GM23338 (cell line): ENCODE results near the gene ACP6. TPM values are rescaled to one million over a fixed set of nuclear protein-coding genes. Genes with fewer than 3 reads are reported as not detected.

Source experiments
- ATAC-seq: fragments of 200-7000 bp; cut with Tn5 transposase; 3 replicates; pipeline ENCODE4 v1.9.1; 2020
- DNase-seq: peaks from one replicate; pipeline ENCODE4 v3.0.0-alpha.2; 2015; ENCODE audit warnings: low spot score
- H2AFZ ChIP-seq: fragments of 200-600 bp; sonication (generic); 2 replicates; pipeline ENCODE4 v1.8.0; 2016; ENCODE audit warnings: antibody characterized with exemption, mild to moderate bottlenecking, moderate library complexity
- H3F3A ChIP-seq: fragments of 200-600 bp; sonication (generic); replicated peaks from 2 replicates; pipeline ENCODE4 v1.8.0; 2017; ENCODE audit warnings: antibody characterized with exemption, mixed run types, low read depth
- H3K27ac ChIP-seq: fragments of 200-600 bp; sonication (generic); 2 replicates; pipeline ENCODE4 v1.6.1; 2016; ENCODE audit warnings: low read depth
- H3K27me3 ChIP-seq: fragments of 200-600 bp; sonication (generic); 2 replicates; pipeline ENCODE4 v1.8.0; 2016; ENCODE audit warnings: mild to moderate bottlenecking, mixed run types, moderate library complexity; ENCODE audit not compliant: insufficient read depth
- H3K36me3 ChIP-seq: fragments of 200-600 bp; sonication (generic); 2 replicates; pipeline ENCODE4 v1.8.0; 2016; ENCODE audit warnings: mild to moderate bottlenecking; ENCODE audit not compliant: insufficient read depth
- H3K4me1 ChIP-seq: fragments of 200-600 bp; sonication (generic); 2 replicates; pipeline ENCODE4 v1.8.0; 2016; ENCODE audit warnings: mild to moderate bottlenecking, moderate library complexity; ENCODE audit not compliant: insufficient read depth
- H3K4me2 ChIP-seq: fragments of 200-600 bp; sonication (generic); 2 replicates; pipeline ENCODE4 v1.7.1; 2017; ENCODE audit warnings: mixed run types
- H3K4me3 ChIP-seq: fragments of 200-600 bp; sonication (generic); 2 replicates; pipeline ENCODE4 v1.6.1; 2016; ENCODE audit warnings: mixed run types
- H3K79me2 ChIP-seq: fragments of 200-600 bp; sonication (generic); replicated peaks from 2 replicates; pipeline ENCODE4 v1.8.0; 2017; ENCODE audit warnings: mild to moderate bottlenecking; ENCODE audit not compliant: insufficient read depth
- H3K9me2 ChIP-seq: fragments of 200-600 bp; sonication (generic); 2 replicates; pipeline ENCODE4 v1.8.0; 2017; ENCODE audit not compliant: insufficient read depth
- H4K20me1 ChIP-seq: fragments of 200-600 bp; sonication (generic); replicated peaks from 2 replicates; pipeline ENCODE4 v1.8.0; 2017; ENCODE audit warnings: mild to moderate bottlenecking; ENCODE audit not compliant: insufficient read depth
- H3K27ac Mint-ChIP-seq: 2 replicates; pipeline ENCODE4 v1.8.0; 2020; ENCODE audit warnings: inconsistent platforms, mild to moderate bottlenecking, moderate library complexity, mixed read lengths
- H3K27me3 Mint-ChIP-seq: 3 replicates; pipeline ENCODE4 v1.8.0; 2022; ENCODE audit warnings: low read depth, mild to moderate bottlenecking, moderate library complexity, mixed read lengths, inconsistent platforms; ENCODE audit not compliant: insufficient read depth, poor library complexity
- H3K36me3 Mint-ChIP-seq: 3 replicates; pipeline ENCODE4 v1.8.0; 2021; ENCODE audit warnings: low read depth, mild to moderate bottlenecking, inconsistent platforms, moderate library complexity, mixed read lengths
- H3K4me1 Mint-ChIP-seq: 3 replicates; pipeline ENCODE4 v1.8.0; 2020; ENCODE audit warnings: mild to moderate bottlenecking, inconsistent platforms, mixed read lengths
- H3K4me3 Mint-ChIP-seq: 3 replicates; pipeline ENCODE4 v1.8.0; 2021; ENCODE audit warnings: moderate library complexity, mild to moderate bottlenecking, inconsistent platforms, mixed read lengths
- H3K9me3 Mint-ChIP-seq: 3 replicates; pipeline ENCODE4 v1.8.0; 2020; ENCODE audit warnings: moderate library complexity, mild to moderate bottlenecking, inconsistent platforms, mixed read lengths
- CREB1 ChIP-seq: fragments of 250-450 bp; sonication (Bioruptor Pico); IDR thresholded peaks from 2 replicates; pipeline ENCODE4 v1.5.0; 2020; ENCODE audit warnings: low read depth, mild to moderate bottlenecking, moderate library complexity
- CTCF ChIP-seq, 2 experiments: fragments of 200-600 bp in 1 of 2; sonication (generic) in 1 of 2; conservative IDR thresholded peaks; 2 replicates each; pipeline versions ENCODE4 v1.5.1 to v1.6.1; 2016 to 2017; ENCODE audit warnings: antibody characterized with exemption in 2 of 2, low read depth in 2 of 2, mild to moderate bottlenecking in 2 of 2, moderate library complexity in 1 of 2
- ETS1 ChIP-seq: IDR thresholded peaks from 2 replicates; pipeline ENCODE4 v1.6.1; 2016; ENCODE audit warnings: antibody characterized with exemption
- EZH2 ChIP-seq: fragments of 200-600 bp; sonication (generic); IDR thresholded peaks from one replicate; pipeline ENCODE4 v1.8.0; 2017; ENCODE audit warnings: antibody characterized with exemption, mild to moderate bottlenecking, low read depth; ENCODE audit not compliant: unreplicated experiment
- EZH2phosphoT487 ChIP-seq: fragments of 200-600 bp; sonication (generic); IDR thresholded peaks from one replicate; pipeline ENCODE4 v1.8.1; 2018; ENCODE audit warnings: antibody characterized with exemption; ENCODE audit not compliant: unreplicated experiment
- JUNB ChIP-seq: IDR thresholded peaks from one replicate; pipeline ENCODE4 v1.6.1; 2016; ENCODE audit warnings: antibody characterized with exemption; ENCODE audit not compliant: unreplicated experiment
- NANOG ChIP-seq: IDR thresholded peaks from 2 replicates; pipeline ENCODE4 v1.6.1; 2016; ENCODE audit warnings: antibody characterized with exemption, borderline replicate concordance
- REST ChIP-seq: IDR thresholded peaks from one replicate; pipeline ENCODE4 v1.6.1; 2018; ENCODE audit warnings: antibody characterized with exemption; ENCODE audit not compliant: unreplicated experiment
- STAT1 ChIP-seq: IDR thresholded peaks from one replicate; pipeline ENCODE4 v1.6.1; 2016; ENCODE audit warnings: antibody characterized with exemption; ENCODE audit not compliant: unreplicated experiment
- ZNF114 ChIP-seq: fragments of 250-450 bp; sonication (Bioruptor Pico); IDR thresholded peaks from 2 replicates; pipeline ENCODE4 v1.5.0; 2020; ENCODE audit warnings: mild to moderate bottlenecking, moderate library complexity
- ZNF331 ChIP-seq: fragments of 250-450 bp; sonication (Bioruptor Pico); IDR thresholded peaks from 2 replicates; pipeline ENCODE4 v1.5.0; 2020; ENCODE audit warnings: low read depth, mild to moderate bottlenecking, moderate library complexity
- polyA plus RNA-seq: library from polyadenylated mRNA; unstranded; fragments of >200 nt; fragmentation: Nextera tagmentation; extraction: Ambion mirVana; gene quantifications from 2 replicates; pipeline ENCODE4 v1.2.1, GENCODE V29; 2016
- total RNA-seq: library from RNA; depleted of rRNA; stranded (reverse); fragments of >200 nt; shearing (Covaris generic); gene quantifications from 2 replicates; pipeline ENCODE4 v1.2.3, GENCODE V29; 2014

The ACP6 gene
- total and polyA plus RNA-seq, 2 experiments from 2014 or later, result 20.6 to 26.5 TPM

GRCh38 chr1:147624011-147624410 lies 46.3 kb downstream of the ACP6 start:
- Histone ChIP-seq H3K27me3 (no peaks in the 10 kb centered on the region), H3K4me3 (no peak overlapping the region), H3K36me3 (peaks cover 5% of the 10 kb centered on the region), H4K20me1 (no peaks in the 10 kb centered on the region; the same call in 1 of the 2 replicates), H3F3A (no peaks in the 10 kb centered on the region; the same call in 1 of the 2 replicates), H3K4me2 (no peak overlapping the region), H3K9me2 (no peaks in the 10 kb centered on the region; the same call in 1 of the 2 replicates), H3K27ac (no peak overlapping the region), H3K4me1 (peaks cover 21% of the 10 kb centered on the region), H3K79me2 (no peaks in the 10 kb centered on the region), H2AFZ (no peak overlapping the region)
- H3K27ac Mint-ChIP-seq, result no peak overlapping the region
- H3K36me3 Mint-ChIP-seq, result peaks cover 55% of the 10 kb centered on the region
- no peaks in the 10 kb centered on the region; the same call in 2 of the 3 replicates for H3K9me3 Mint-ChIP-seq
- H3K27me3 Mint-ChIP-seq, result peaks cover 2% of the 10 kb centered on the region
- ATAC-seq (no peak), DNase-seq (no peak)
- no peak for TF ChIP-seq EZH2phosphoT487
- no peak for TF ChIP-seq STAT1
- TF ChIP-seq ZNF114 (CRISPR knock-in tag), result no peak
- TF ChIP-seq REST, result no peak
- no peak for TF ChIP-seq NANOG
- no peak for TF ChIP-seq ZNF331 (CRISPR knock-in tag)
- no peak for TF ChIP-seq JUNB
- no peak for TF ChIP-seq ETS1
- TF ChIP-seq CTCF (conservative IDR thresholded peaks at IDR 0.05; ENCODE audit: low read depth in 2 of 2), result no peak
- no peak for TF ChIP-seq EZH2
- no peak for TF ChIP-seq CREB1 (CRISPR knock-in tag)
- peaks cover 29% of the 10 kb centered on the region for H3K4me1 Mint-ChIP-seq
- H3K4me3 Mint-ChIP-seq, result no peak overlapping the region
